Activated T-cell treated with anti-CD3 and anti-CD28 coated beads for 1 hour (primary cell): ENCODE results near the gene MTHFR.

Experiments used
- DNase-seq: peaks from one replicate; pipeline ENCODE4 v3.0.0-alpha.2; 2020; ENCODE audit warnings: low read depth

MTHFR gene

GRCh38 chr1:11780380-11781147 lies 25.2 kb downstream of the MTHFR start:
- DNase-seq = no peak

GRCh38 chr1:11779715-11780379 lies 25.9 kb downstream of the MTHFR start:
- no peak for DNase-seq

GRCh38 chr1:11778844-11779623 lies 26.7 kb downstream of the MTHFR start:
- DNase-seq = no peak

DNA sequence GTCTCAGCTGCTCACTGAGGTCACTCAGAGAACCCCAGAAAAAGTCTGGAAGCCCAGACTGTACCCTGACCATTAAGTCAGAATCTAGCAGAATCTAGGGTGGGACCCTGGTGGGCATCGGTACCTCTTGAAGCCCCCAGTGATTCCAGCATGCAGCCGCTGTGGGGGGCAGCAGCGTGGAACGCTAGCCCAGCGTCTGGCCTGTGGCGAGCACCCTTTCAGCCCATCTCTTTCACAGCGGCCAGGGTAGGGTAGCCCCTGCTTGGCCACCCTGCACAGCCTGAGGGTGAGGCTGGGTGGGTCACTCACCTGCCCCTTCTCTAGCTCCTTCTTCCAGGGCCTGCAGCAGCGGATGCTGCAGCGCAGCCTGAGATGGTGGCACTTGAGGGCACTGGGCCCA lies 27.4 kb downstream of the MTHFR start:
- no peak for DNase-seq

DNA sequence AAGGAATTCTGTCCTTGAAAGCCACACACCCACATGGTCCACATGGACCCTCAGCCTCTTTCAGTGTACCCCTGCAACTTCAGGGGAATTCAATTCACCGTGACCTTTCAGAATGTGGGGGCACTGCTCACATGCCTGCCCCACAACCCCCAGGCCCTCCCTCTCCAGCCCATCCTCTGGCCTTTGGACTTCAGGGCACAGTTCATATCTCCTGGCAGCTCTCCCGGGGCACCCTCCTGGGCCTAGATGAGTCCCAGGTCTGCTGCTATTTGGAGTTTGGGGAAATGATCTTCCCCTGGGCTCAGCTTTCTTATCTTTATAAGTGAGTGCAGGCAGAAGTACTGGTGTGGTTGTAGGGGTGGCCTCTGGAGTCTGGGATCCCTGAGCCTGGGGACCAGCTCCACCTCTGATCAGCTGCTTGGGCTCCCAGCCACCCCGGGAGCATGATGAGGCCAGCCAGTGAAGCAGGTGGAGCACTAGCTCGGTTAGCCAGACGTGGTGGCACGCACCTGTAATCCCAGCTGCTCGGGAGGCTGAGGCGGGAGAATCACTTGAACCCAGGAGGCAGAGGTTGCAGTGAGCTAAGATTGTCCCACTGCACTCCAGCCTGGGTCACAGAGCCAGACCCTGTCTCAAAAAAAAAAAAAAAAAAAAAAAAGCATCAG lies 28.0 kb downstream of the MTHFR start:
- no peak for DNase-seq

- DNase-seq = no peak
Measured at GRCh38 chr1:11774753-11775152, 31.0 kb downstream of the MTHFR start.

DNA sequence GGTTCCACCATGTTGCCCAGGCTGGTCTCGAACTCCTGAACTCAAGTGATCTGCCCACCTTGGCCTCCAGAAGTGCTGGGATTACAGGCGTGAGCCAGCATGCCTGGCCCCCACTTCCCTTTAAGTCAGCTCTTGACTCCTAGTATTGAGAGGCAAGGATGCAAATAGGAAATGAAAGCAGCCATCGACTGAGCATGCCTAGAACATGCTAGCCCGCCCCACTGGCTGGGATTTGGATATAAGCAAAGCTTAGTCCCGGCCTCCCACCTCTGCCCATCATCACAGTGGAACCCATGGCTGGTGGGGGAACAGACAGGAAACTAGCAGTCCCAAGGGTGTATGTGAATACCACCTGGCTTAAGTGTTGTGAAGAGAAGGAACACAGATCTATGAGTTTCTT lies 33.3 kb downstream of the MTHFR start:
- DNase-seq = no peak

GRCh38 chr1:11771481-11772043 lies 34.2 kb downstream of the MTHFR start:
- DNase-seq = no peak

DNA sequence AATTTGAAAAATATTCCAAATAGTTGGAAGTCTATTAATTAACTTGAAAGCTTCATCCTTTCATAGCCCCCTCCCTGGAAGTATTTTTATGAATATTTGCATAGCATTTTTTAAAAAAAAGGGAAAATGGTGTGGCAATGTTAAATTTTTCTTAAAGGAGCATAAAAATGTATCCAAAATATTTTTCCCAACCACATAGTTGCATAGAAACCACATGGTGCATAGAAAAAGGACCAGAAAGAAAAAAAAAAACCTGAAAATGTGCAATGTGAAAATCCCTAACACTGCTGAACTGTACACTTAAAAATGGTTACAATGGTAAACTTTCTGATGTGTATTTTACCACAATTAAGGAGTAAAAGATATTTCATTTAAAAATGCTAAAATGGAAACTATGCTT lies 35.8 kb downstream of the MTHFR start:
- DNase-seq = no peak

- DNase-seq = no peak
Measured at GRCh38 chr1:11769274-11769673, 36.5 kb downstream of the MTHFR start.

GRCh38 chr1:11768821-11769220 lies 36.9 kb downstream of the MTHFR start:
- no peak for DNase-seq

- DNase-seq = no peak
Measured at GRCh38 chr1:11767922-11768704, 37.7 kb downstream of the MTHFR start.

GRCh38 chr1:11766429-11766776 lies 39.4 kb downstream of the MTHFR start:
- DNase-seq = no peak

- DNase-seq = no peak
Measured at GRCh38 chr1:11765661-11766428, 39.9 kb downstream of the MTHFR start.

DNA sequence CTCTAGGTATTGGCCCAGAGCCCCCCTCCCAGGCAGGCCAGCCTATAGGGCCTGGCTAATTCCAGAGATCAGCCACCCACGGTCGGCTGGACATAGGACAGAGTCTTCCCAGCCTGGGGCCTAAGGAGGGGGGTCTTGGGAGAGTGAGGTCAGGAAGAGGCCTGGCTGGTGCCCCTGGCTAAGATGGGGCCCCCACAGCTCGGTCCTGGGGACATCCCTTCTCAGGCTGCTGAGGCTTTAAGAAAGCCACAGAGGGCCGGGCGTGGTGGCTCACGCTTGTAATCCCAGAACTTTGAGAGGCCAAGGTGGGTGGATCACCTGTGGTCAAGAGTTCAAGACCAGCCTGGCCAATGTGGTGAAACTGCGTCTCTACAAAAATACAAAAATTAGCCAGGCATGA lies 41.2 kb downstream of the MTHFR start:
- no peak for DNase-seq

- DNase-seq = no peak
Measured at GRCh38 chr1:11764115-11764514, 41.6 kb downstream of the MTHFR start.

DNA sequence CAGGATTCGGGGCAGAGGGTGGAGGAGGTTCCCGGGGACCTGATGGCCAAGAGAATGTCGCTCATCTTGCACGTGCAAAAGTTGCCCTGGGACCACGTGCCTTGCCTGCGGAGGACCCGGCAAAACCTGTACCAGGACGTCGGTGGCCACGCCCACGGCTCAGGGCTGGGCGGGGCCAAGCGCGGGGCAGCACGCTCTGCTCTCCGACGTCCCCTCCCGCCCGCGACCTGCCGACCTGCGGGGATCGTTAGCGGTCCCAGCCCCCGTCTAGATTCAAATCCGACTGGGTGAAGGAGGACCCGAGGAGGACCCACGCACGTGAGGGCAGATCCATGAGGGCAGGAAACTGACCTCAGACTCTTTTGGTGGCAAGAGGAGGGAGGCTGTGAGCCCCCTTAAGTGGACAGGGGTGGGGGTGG lies 43.8 kb downstream of the MTHFR start, which contains the start of gene C1orf167:
C1orf167 (plus strand) TSS at position 206 of the 419 bp plus-strand sequence. CDS start 2,208 bp downstream, outside the sequence.
- DNase-seq = no peak

GRCh38 chr1:11761285-11761684 lies 44.5 kb downstream of the MTHFR start:
- DNase-seq = no peak

- no peak for DNase-seq
Measured at GRCh38 chr1:11759791-11760190, 46.0 kb downstream of the MTHFR start.

GRCh38 chr1:11757047-11757446 lies 48.7 kb downstream of the MTHFR start:
- DNase-seq = no peak
